Vagina (tissue), 2 donors: ENCODE results near the gene APCDD1L.

Experiments used
- POLR2A ChIP-seq, 2 donors: fragments of 450-650 bp; IDR thresholded peaks; one replicate each; pipeline ENCODE4 v1.6.1; 2017; ENCODE audit warnings: antibody characterized with exemption in 2 of 2, mild to moderate bottlenecking in 2 of 2, moderate library complexity in 2 of 2
- POLR2AphosphoS5 ChIP-seq, 2 donors: sonication (generic); formaldehyde crosslinking; IDR thresholded peaks; one replicate each; pipeline ENCODE4 v1.9.0; 2017; ENCODE audit warnings: antibody characterized with exemption in 2 of 2, mild to moderate bottlenecking in 2 of 2, low read depth in 1 of 2; ENCODE audit not compliant: insufficient read depth in 1 of 2
- TF ChIP-seq, protein P1 (sequence below), 3 experiments: fragments of 450-650 bp in 2 of 3; fragments of 200-600 bp in 1 of 3; sonication (generic) in 1 of 3; IDR thresholded peaks; one replicate each; pipeline ENCODE4 v1.5.1; 2017 to 2019; ENCODE audit warnings: antibody characterized with exemption in 3 of 3, mild to moderate bottlenecking in 2 of 3, moderate library complexity in 2 of 3

DNA sequence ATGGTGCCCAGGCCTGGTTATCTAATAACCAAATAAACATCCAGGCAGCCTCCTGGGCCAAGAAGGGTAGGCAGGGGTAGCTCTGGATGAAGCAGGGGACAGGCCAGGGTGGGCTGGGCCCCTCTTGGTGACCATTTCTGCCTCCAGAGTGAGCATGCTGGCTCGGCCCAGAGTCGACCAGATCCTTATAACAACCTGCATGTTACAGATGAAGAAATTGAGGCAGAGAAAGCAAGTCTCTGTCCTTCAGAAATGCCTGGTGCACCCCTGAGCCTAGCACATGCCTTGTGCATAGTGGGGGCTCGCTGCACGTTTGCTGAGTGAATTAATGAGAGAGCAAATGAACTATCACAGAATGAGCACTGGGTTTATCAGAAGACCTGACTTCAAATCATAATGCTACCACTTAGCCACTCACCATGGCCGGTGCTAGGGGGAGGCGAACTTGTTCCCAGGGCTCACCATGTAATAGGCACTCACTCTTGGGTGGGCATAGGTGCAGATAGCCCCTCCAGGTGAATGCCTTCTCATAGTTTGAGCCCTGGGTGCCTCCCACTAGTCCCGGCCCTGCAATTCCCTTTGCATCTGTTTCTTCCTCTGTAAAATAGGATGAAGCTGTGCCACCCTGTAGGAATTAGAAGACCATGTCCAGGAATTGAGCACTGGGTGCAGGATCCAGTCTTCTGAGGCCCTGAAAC, 3.8 kb upstream of the APCDD1L start:
- TF ChIP-seq, protein P1, sequence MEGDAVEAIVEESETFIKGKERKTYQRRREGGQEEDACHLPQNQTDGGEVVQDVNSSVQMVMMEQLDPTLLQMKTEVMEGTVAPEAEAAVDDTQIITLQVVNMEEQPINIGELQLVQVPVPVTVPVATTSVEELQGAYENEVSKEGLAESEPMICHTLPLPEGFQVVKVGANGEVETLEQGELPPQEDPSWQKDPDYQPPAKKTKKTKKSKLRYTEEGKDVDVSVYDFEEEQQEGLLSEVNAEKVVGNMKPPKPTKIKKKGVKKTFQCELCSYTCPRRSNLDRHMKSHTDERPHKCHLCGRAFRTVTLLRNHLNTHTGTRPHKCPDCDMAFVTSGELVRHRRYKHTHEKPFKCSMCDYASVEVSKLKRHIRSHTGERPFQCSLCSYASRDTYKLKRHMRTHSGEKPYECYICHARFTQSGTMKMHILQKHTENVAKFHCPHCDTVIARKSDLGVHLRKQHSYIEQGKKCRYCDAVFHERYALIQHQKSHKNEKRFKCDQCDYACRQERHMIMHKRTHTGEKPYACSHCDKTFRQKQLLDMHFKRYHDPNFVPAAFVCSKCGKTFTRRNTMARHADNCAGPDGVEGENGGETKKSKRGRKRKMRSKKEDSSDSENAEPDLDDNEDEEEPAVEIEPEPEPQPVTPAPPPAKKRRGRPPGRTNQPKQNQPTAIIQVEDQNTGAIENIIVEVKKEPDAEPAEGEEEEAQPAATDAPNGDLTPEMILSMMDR (IDR thresholded peaks at IDR 0.05) = no peak
- TF ChIP-seq POLR2AphosphoS5 (IDR thresholded peaks at IDR 0.05; ENCODE audit: insufficient read depth in 1 of 2, low read depth in 1 of 2) = no peak
- TF ChIP-seq POLR2A (IDR thresholded peaks at IDR 0.05) = no peak
